GM19455 (cell line): ENCODE results near the gene MAP1LC3B.

Source experiments
- ATAC-seq: cut with Tn5 transposase; IDR thresholded peaks from one replicate; pipeline ENCODE4 v1.9.1; 2021; ENCODE audit not compliant: unreplicated experiment

Gene MAP1LC3B

DNA sequence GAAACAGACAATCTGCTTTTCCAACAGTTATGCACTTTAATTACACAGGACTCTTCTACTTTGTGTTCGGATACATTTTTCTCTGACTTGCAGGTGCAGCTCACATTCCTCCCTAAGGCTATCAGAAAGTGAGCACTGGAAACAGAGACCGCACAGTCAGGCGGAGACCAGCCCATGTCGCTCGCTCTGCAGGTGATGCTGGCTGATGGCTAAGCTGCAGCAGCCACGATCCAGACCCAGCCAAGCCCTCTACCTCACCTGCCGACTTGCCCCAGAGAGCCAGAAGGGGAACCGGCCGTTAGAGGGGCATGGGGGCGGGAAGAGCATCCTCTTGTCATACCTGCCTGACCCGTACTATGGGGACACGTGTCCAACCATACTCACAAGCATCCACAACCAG, 33.8 kb downstream of the MAP1LC3B start:
- no peak for ATAC-seq

- ATAC-seq = no peak
Measured at GRCh38 chr16:87426423-87427215, 34.5 kb downstream of the MAP1LC3B start.

DNA sequence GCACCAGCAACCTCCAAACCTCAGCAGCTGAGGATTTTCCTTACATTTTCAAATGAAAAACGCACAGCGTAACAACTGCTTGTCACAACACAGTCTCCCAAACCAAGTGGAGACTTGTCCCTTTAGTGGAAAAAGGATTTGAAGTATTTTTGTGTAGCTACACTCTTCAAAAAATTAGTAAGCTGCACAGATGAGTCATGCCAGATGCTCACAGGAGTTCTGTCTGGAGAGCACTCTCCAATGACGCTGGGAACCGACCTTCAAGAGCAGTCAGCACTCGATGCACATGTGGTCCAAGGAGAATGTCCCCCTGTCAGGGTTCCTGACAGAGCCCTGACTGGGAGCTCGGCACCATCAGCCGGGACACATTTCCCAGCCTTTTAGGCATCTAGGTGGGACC, 39.8 kb downstream of the MAP1LC3B start:
- no peak for ATAC-seq

- no peak for ATAC-seq
Measured at GRCh38 chr16:87432330-87432915, 40.3 kb downstream of the MAP1LC3B start.

GRCh38 chr16:87434146-87434667, 42.1 kb downstream of the MAP1LC3B start:
- ATAC-seq = no peak

DNA sequence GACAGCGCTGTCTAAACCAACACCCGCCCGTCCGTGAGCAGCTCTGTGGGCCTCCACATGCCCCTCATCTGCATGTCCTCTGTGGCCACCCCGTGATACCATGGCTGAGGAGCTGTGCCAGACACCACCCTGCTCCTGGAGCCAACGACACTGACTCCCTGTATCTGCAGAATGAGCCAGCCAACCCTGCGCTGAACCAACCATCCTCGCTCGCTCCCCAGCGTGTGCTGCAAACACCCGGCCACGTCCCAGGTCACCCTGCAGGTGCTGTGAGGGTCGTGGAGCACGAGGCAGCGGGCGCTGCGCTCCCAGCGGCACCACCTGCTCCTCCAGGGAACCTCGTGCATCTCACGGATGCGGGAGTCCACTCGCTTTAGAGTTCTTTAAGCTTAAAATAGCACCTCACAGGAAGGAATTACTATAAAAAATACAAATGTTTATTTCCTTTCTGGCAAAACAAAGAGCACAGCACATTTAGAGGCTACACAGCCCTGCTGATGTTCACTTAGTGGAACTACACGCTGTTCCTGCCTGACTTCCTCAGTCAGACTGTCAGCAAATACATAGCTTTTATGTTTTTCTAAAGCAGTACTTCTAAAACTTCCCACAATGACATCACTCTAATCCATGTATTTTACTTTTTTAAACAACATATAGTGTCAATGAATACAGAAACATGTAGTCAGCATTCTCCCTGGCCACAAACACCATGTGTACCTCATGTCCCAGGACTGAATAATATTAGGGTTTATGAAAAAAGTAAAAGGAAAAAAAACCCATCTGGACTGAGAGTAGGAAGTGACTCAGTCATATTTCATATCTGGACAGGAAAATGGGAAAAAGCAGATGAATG, 43.5 kb downstream of the MAP1LC3B start:
- no peak for ATAC-seq

GRCh38 chr16:87436225-87437172, 44.4 kb downstream of the MAP1LC3B start:
- ATAC-seq = no peak

DNA sequence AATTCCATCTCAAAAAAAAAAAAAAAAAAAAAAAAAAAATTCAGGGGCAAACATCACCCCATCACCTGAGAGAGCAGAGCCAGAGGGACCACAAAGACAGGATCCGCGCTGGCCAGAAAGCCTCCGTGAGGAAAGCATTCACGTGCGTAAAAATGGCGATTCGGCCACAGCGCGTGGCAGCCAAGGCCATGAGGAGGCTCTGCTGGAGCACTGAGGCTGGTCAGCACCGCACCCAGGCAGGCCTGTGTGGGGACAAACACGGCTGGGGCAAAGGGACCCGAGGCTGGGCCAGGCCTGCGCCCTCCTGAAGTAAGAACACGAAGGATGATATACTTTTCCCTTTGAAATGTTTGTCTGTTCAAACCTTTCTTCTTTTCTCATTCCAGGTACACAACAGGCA, 45.2 kb downstream of the MAP1LC3B start:
- no peak for ATAC-seq

GRCh38 chr16:87437911-87438610, 45.9 kb downstream of the MAP1LC3B start:
- ATAC-seq = no peak

- no peak for ATAC-seq
Measured at GRCh38 chr16:87438611-87438985, 46.5 kb downstream of the MAP1LC3B start.

- ATAC-seq = no peak
Measured at GRCh38 chr16:87439926-87440325, 47.8 kb downstream of the MAP1LC3B start.

- ATAC-seq = no peak
Measured at GRCh38 chr16:87441886-87442580, 49.9 kb downstream of the MAP1LC3B start.

DNA sequence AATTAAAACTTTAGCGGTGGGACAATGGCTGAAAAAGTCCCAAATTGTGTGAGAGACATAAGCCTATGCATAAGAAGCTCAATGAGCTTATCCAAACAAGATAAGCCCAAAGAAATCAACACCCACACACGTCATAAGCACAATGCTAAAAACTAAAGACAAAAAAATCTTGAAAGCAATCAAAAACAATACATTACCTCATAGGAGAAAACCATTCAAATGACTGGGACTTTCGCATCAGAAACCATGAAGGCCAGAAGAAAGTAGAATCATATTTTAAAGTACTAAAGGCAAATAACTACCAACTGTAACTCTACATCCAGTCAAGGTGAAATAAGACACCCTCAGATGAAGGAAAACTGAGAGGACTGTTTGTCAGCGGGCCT, 50.4 kb downstream of the MAP1LC3B start:
- no peak for ATAC-seq

DNA sequence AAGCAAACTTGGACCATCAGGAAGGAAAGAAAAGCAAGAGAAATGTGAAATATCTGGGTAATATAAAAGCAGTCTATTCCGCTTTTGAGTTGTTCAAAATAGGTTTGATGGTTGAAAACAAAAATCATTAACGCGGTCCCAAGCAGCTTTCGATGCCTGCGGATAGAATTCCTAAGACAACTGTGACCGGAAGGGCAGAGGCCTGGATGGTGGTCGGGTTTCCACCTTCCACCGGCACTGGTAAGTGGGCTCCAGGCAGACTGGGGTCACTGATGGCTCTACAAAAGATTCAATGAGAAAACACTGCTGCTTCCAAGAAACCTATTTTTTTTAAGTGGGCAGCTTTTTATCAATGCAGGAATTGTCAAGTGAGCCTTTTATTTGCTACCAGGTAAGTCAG, 50.9 kb downstream of the MAP1LC3B start:
- ATAC-seq = no peak

GRCh38 chr16:87443964-87444363, 51.8 kb downstream of the MAP1LC3B start:
- no peak for ATAC-seq

DNA sequence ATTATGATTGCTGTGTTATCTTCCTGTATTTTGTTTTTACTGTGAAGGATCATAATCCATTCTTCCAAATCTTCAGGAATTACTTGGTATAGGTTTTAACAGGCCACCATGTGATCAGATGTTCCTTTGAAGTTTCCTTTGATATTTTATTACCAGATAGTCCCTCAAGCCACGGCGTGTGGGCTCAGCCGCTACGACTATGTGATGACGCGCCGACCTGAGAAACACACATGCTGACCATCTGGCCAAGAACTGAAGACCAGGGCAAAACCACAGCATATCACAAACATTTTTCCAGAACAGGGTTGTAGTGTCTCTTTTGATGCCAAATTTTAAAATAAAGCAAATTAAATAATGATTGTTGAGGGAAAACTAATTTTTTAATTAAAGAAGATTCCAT, 53.4 kb downstream of the MAP1LC3B start:
- ATAC-seq = no peak

GRCh38 chr16:87446479-87446878, 54.3 kb downstream of the MAP1LC3B start:
- no peak for ATAC-seq

DNA sequence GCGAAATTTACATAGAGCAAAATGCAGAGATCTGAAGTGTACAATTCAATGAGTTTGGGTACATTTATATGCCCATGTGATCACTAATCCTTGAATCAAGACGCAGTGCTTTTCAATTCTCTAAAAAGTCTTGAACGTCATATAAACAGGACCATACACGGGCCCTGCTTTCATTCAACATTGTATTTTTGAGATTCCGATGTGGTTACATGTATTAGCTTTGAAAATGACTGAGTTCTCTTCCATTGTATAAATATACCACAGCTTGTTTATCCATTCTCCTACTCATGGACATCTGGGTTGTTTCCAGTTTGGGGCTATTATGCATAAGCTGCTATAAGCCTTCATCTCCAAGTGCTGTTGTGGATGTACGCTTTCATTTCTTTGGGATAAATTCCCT, 55.2 kb downstream of the MAP1LC3B start:
- no peak for ATAC-seq

DNA sequence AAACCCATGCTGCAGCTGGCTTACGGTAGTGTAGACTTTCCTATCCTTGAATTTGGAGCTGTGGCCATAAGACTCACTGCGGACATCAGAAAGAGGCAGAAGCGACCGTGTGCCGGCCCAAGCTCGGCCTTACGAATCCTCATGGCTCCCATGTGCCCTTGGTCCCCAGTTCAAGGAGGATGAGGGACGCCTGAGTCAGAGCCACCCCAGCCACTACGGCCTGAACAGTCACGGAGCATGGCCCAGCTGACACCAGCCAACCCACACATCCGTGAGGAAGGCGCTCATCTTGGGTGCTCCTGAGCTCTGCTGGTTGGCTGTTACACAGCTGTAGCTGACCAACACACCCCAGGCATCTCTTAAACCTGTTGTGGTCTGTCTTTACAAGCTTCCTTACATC, 56.7 kb downstream of the MAP1LC3B start:
- no peak for ATAC-seq
